ENCODE data around the gene CTNND2.
"Not testable (repeated sequence)": the region's sequence is repeated elsewhere in the genome, so short reads cannot be mapped to it uniquely, and the experiment has no call there.

Gene CTNND2

GRCh38 chr5:11372191-11372590, 532.1 kb downstream of the CTNND2 start:
- no peak for ATAC-seq

GRCh38 chr5:11371021-11371420, 533.2 kb downstream of the CTNND2 start:
- no peak for ATAC-seq

GRCh38 chr5:11364531-11364930, 539.7 kb downstream of the CTNND2 start:
- no peak for ATAC-seq

GRCh38 chr5:11363631-11364178, 540.5 kb downstream of the CTNND2 start:
- no peak for ATAC-seq

- no peak for ATAC-seq
Observed at GRCh38 chr5:11361768-11362167, 542.5 kb downstream of the CTNND2 start.

- ATAC-seq = no peak
Observed at GRCh38 chr5:11357928-11358327, 546.3 kb downstream of the CTNND2 start.

- no peak for ATAC-seq
Observed at GRCh38 chr5:11355491-11355890, 548.8 kb downstream of the CTNND2 start.

- ATAC-seq = no peak
Observed at GRCh38 chr5:11346336-11346735, 557.9 kb downstream of the CTNND2 start.

- ATAC-seq = no peak
Observed at GRCh38 chr5:11335881-11336760, 568.1 kb downstream of the CTNND2 start.

GRCh38 chr5:11334404-11334803, 569.8 kb downstream of the CTNND2 start:
- ATAC-seq = no peak

- ATAC-seq = no peak
Observed at GRCh38 chr5:11329679-11330078, 574.6 kb downstream of the CTNND2 start.

- no peak for ATAC-seq
Observed at GRCh38 chr5:11324521-11325289, 579.5 kb downstream of the CTNND2 start.

- no peak for ATAC-seq
Observed at GRCh38 chr5:11323761-11324160, 580.5 kb downstream of the CTNND2 start.

GRCh38 chr5:11322133-11322532, 582.1 kb downstream of the CTNND2 start:
- no peak for ATAC-seq

GRCh38 chr5:11319836-11320580, 584.2 kb downstream of the CTNND2 start:
- no peak for ATAC-seq

GRCh38 chr5:11313694-11314093, 590.6 kb downstream of the CTNND2 start:
- ATAC-seq = not testable (repeated sequence)

GRCh38 chr5:11311731-11312130, 592.5 kb downstream of the CTNND2 start:
- ATAC-seq = no peak

- no peak for ATAC-seq
Observed at GRCh38 chr5:11311272-11311671, 593.0 kb downstream of the CTNND2 start.

GRCh38 chr5:11310158-11310557, 594.1 kb downstream of the CTNND2 start:
- ATAC-seq = no peak

- ATAC-seq = no peak
Observed at GRCh38 chr5:11306365-11306764, 597.9 kb downstream of the CTNND2 start.

- no peak for ATAC-seq
Observed at GRCh38 chr5:11305245-11305644, 599.0 kb downstream of the CTNND2 start.

- no peak for ATAC-seq
Observed at GRCh38 chr5:11304641-11305040, 599.6 kb downstream of the CTNND2 start.

- no peak for ATAC-seq
Observed at GRCh38 chr5:11302663-11303062, 601.6 kb downstream of the CTNND2 start.
